Neural crest cell (in vitro differentiated cells): Measurements from ENCODE around the gene AP4E1. TPM values are rescaled to one million over a fixed set of nuclear protein-coding genes. Genes with fewer than 3 reads are reported as not detected.

Source experiments
- DNase-seq: peaks from one replicate; pipeline ENCODE4 v3.0.0; 2021; ENCODE audit warnings: low read depth, mixed read lengths, low spot score
- H3K27ac Mint-ChIP-seq: one replicate; pipeline ENCODE4 v1.8.0; 2021; ENCODE audit warnings: mild to moderate bottlenecking, mixed read lengths; ENCODE audit not compliant: unreplicated experiment
- H3K27me3 Mint-ChIP-seq: 2 replicates; pipeline ENCODE4 v1.8.0; 2021; ENCODE audit warnings: low read depth, mild to moderate bottlenecking, mixed read lengths
- H3K36me3 Mint-ChIP-seq: 2 replicates; pipeline ENCODE4 v1.8.0; 2021; ENCODE audit warnings: low read depth, mild to moderate bottlenecking, mixed read lengths
- H3K4me1 Mint-ChIP-seq: 2 replicates; pipeline ENCODE4 v1.8.0; 2021; ENCODE audit warnings: mixed read lengths
- H3K4me3 Mint-ChIP-seq: one replicate; pipeline ENCODE4 v1.8.0; 2021; ENCODE audit warnings: mild to moderate bottlenecking, mixed read lengths
- H3K9me3 Mint-ChIP-seq: 2 replicates; pipeline ENCODE4 v1.8.0; 2021; ENCODE audit warnings: mixed read lengths
- long read RNA-seq: library from polyadenylated mRNA; unstranded; transcript quantifications from one replicate; pipeline ENCODE4 v2.0.0, GENCODE V29; 2020
- total RNA-seq: library from RNA; stranded (reverse); gene quantifications from 2 replicates; pipeline ENCODE4 v1.2.1, GENCODE V29; 2021
- TF ChIP-seq, protein P1 (sequence below): fragments of 200-600 bp; sonication (generic); conservative IDR thresholded peaks from 2 replicates; pipeline ENCODE4 v1.5.0; 2021; ENCODE audit warnings: antibody characterized with exemption, mild to moderate bottlenecking

The AP4E1 gene
- 10.8 and 11.7 TPM in 2 replicates for total RNA-seq
- long read RNA-seq, partial matches to known transcripts = 5 of 6 reads
- long read RNA-seq, other reads (novel, unspliced or antisense) = 1 of 6 reads

DNA sequence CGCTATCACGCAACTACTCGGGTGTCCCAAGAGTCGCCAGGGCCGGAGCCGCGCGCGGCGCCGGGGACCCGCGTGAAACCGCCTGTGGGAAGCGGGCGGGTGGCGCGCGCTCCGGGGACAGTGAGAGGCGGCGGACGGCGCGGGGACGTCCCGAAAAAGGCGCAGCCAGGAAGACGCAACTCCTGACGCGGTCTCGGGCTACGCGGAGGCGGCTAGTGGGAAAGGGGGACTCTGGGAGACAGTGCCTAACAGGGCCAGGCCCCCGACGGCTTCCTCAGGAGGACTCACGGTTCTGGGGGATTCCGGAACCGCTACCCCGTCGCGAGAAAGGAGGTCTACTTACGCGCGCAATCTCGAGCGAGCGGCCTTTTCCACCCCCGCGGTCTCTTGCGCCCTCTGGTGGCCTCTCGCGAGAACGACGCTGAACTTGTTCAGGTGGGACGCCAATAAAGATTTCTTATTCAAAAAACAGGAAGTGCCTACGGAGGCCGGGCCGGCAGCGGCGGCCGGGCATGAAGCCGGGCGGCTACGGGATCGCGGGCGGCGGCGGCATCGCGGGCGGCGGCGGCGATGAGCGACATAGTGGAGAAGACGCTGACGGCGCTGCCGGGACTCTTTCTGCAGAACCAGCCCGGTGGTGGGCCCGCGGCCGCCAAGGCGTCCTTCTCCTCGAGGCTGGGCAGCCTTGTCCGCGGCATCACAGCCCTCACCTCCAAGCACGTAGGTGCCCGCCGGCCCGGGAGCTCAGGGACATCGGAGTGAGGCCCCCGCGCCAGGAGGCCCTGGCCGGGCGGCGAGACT, at the start of gene AP4E1:
TSS of gene AP4E1 (plus strand) at position 475 of the 801 bp plus-strand sequence. CDS start at position 571, 96 bp downstream.
- Mint-ChIP-seq H3K9me3 (no peaks in the 10 kb centered on the region), H3K27me3 (no peaks in the 10 kb centered on the region), H3K36me3 (no peaks in the 10 kb centered on the region), H3K4me1 (peaks cover 21% of the 10 kb centered on the region), H3K4me3 (peak within 1 kb of the TSS; percentile 86), H3K27ac (peak within 1 kb of the TSS; percentile 99)
- peak; percentile 93 for DNase-seq
- TF ChIP-seq, protein P1, sequence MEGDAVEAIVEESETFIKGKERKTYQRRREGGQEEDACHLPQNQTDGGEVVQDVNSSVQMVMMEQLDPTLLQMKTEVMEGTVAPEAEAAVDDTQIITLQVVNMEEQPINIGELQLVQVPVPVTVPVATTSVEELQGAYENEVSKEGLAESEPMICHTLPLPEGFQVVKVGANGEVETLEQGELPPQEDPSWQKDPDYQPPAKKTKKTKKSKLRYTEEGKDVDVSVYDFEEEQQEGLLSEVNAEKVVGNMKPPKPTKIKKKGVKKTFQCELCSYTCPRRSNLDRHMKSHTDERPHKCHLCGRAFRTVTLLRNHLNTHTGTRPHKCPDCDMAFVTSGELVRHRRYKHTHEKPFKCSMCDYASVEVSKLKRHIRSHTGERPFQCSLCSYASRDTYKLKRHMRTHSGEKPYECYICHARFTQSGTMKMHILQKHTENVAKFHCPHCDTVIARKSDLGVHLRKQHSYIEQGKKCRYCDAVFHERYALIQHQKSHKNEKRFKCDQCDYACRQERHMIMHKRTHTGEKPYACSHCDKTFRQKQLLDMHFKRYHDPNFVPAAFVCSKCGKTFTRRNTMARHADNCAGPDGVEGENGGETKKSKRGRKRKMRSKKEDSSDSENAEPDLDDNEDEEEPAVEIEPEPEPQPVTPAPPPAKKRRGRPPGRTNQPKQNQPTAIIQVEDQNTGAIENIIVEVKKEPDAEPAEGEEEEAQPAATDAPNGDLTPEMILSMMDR = peak; percentile 99

DNA sequence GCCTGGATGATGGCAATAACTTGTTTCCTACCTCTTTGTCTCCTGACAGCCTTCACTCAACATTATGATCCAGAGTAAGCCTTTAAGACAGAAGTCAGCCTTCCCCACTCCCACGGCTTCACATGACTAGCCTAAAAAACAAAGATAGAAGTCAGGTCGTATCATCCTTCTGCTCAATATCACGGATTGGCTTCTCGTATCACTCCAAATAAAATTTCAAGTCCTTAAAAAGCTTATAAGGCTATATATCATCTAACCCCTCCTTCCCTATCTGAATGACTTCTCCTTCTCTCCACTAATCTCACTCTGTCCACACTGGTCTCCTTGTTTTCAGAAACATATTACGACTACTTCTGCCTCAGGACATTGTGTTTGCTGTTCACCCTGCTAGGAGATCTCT, 47.7 kb upstream of the AP4E1 start:
- TF ChIP-seq, protein P1 = no peak
- Mint-ChIP-seq H3K27ac (no peak overlapping the region), H3K27me3 (no peaks in the 10 kb centered on the region)

DNA sequence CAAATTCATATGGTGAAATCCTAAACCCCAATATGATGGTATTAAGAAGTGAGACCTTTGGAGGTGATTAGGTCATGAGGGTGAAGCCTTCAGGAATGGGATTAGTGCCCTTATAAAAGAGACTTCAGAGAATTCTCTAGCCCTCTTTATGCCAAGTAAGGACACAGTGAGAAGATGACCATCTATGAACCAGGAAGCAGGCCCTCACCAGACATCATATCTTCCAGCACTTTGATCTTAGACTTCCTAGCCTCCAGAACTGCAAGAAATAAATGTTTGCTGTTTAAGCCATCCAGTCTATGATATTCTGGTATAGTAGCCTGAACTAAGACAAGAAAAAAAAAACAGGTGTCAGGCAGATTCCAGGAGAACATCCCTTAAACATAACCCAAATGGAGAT, 45.9 kb upstream of the AP4E1 start:
- no peaks in the 10 kb centered on the region for H3K36me3 Mint-ChIP-seq
- no peak for DNase-seq
- no peaks in the 10 kb centered on the region for H3K9me3 Mint-ChIP-seq
- no peak overlapping the region for H3K27ac Mint-ChIP-seq
- no peaks in the 10 kb centered on the region for H3K27me3 Mint-ChIP-seq
- H3K4me1 Mint-ChIP-seq = no peaks in the 10 kb centered on the region
- H3K4me3 Mint-ChIP-seq = no peak overlapping the region
- TF ChIP-seq, protein P1 = no peak

More for the DNA sequence above, 47.7 kb upstream of the AP4E1 start:
- Mint-ChIP-seq H3K9me3 (no peaks in the 10 kb centered on the region), H3K36me3 (no peaks in the 10 kb centered on the region), H3K4me1 (no peaks in the 10 kb centered on the region), H3K4me3 (no peak overlapping the region)
- no peak for DNase-seq

DNA sequence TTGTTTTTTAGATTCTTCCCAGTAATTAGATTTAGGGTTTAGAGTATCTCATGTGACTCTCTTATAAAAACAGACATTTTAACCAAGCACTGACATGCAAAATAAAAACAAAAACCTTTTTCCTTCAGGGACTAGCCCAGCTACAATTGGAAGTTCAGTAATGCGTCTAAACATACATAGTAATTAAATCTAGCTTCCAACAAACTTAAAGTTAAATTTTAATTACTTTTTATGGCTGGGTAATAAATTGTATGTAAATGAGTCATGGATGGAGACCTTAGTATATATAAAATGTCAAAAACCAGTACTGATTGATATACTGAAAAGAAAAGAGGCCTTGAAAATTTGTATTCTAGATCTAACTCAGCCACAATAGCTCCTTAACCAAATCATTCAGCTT, 43.6 kb upstream of the AP4E1 start:
- no peak for DNase-seq
- H3K9me3 Mint-ChIP-seq = no peaks in the 10 kb centered on the region
- H3K4me1 Mint-ChIP-seq = no peaks in the 10 kb centered on the region
- H3K27me3 Mint-ChIP-seq = no peaks in the 10 kb centered on the region
- H3K36me3 Mint-ChIP-seq = no peaks in the 10 kb centered on the region
- TF ChIP-seq, protein P1 = no peak
- H3K27ac Mint-ChIP-seq = no peak overlapping the region
- no peak overlapping the region for H3K4me3 Mint-ChIP-seq

DNA sequence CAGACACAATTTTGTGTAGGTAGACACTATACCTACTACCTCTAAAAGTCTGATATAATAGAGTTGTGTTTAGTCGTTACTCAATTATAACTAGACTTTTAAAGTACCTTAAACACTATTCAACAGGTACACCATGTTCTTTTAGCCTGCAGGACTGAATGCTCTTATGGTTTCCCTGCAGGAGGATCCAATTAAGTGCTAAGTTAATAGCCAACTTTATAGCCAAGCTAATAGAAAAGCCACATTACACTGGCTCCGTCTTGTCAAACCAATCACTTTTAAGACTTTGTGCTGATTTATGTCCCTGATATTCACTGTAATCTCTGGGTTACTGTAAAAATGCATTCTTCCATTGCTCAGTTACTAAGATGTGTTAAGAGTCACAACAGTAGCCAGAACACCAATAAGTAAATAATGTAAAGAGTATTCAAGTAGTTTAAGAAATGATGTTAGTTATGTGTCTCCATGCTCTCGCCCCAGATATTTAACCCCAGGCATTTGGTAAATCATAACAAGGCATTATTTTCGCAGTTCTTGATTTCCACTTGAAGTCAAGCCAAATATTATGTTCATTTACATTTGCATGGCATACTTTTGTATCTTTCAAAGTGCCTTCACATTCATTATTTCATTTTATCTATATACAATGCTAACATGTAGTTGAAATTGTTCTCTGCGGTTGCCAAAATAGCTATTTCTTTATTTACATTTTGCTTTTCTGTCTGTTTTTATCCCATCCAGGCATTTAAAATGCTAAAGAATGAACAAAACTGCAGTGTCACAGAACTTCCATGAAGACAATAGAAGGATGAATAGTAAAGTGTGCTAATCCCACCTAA, 42.7 kb upstream of the AP4E1 start:
- no peak overlapping the region for H3K4me3 Mint-ChIP-seq
- no peak for DNase-seq
- H3K27ac Mint-ChIP-seq = no peak overlapping the region
- no peaks in the 10 kb centered on the region for H3K27me3 Mint-ChIP-seq
- H3K4me1 Mint-ChIP-seq = no peaks in the 10 kb centered on the region
- H3K9me3 Mint-ChIP-seq = no peaks in the 10 kb centered on the region
- no peaks in the 10 kb centered on the region for H3K36me3 Mint-ChIP-seq
- TF ChIP-seq, protein P1 = no peak
